Measurements from ENCODE around the gene TXNL4B.
A peak's percentile ranks its signal among the peaks of the same experiment; 100 is the strongest.
"Not testable (repeated sequence)": the region's sequence is repeated elsewhere in the genome, so short reads cannot be mapped to it uniquely, and the experiment has no call there.

Gene TXNL4B

DNA sequence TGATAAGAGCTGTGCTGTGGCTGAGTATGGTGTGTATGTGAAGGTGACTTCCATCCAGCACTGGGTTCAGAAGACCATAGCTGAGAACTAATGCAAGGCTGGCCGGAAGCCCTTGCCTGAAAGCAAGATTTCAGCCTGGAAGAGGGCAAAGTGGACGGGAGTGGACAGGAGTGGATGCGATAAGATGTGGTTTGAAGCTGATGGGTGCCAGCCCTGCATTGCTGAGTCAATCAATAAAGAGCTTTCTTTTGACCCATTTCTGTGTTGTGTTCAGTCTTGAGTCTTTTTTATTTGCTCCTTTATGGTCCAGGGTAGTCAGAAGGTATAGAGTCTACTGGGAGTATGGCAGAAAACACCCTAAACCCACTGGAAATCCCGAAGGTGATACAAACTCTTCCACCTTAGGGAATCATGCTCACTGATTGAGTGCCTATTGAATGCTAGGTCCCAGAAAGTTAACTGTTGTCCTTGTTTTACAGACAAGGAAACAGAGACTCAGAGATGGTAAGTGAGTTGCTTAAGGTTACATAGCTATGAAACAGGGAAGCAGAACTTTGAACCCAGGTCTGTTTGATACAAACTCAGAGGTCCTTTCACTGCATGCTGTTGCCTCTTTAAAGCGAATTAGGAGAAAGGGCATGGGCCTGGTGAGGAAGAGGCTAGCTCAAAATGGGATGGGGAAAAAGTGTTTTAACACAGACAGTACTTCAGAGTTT is 16.3 kb downstream of the TXNL4B start:
- DNase-seq (ENCODE audit: insufficient read length, low spot score): not testable (repeated sequence)
- peak; percentile 13 for FAIRE-seq

DNA sequence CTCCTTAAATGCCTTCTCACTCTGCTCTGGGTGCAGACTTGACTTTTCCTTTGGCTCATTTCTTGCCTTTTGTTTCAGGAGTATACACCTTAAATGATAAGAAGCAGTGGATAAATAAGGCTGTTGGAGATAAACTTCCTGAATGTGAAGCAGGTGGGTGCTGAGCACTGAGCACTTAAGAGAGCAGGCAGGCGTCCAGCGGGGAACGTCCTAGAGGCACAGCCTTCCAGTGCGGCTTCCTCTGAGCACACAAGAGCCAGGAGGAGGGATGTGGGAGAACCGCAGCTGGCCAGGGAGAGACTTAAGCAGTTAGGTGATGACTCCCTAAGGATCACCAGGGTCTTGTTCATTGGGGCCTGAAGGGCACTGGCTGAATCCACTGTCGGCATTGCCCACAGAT is 18.4 kb downstream of the TXNL4B start:
- FAIRE-seq; DNase-seq (ENCODE audit: insufficient read length, low spot score): not testable (repeated sequence)

DNA sequence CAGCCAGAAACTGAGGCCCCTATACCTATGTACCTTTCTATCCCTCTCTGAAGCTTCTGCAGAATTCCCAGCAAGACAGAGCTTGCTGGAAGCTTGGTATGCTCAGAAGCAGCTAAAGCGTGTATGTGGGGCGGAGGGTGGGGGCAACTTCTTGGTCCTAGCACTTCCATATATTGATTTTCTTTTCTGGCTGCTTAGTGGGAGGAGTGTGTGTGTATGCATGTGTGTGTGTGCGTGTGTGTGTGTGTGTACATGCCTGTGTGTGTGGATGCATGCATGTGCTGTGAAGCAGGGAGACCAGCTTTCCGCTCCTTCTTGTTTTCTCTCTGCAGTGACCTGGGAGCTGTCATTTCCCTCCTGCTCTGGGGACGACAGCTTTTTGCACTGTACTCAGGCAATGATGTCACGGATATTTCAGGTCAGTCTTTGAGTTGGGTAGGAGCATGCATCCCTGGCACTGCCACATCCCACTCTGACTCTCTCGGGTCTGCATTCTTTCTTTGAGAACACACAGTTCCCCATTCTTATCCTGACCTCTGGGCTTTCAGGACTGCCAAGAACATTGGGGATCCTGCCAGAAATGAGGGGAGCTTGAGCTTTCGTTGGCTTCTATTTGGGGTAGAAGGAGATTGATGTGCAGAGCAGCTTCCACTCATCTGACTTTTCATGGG is 19.7 kb downstream of the TXNL4B start:
- no peak for DNase-seq (ENCODE audit: insufficient read length, low spot score)
- no peak for FAIRE-seq

DNA sequence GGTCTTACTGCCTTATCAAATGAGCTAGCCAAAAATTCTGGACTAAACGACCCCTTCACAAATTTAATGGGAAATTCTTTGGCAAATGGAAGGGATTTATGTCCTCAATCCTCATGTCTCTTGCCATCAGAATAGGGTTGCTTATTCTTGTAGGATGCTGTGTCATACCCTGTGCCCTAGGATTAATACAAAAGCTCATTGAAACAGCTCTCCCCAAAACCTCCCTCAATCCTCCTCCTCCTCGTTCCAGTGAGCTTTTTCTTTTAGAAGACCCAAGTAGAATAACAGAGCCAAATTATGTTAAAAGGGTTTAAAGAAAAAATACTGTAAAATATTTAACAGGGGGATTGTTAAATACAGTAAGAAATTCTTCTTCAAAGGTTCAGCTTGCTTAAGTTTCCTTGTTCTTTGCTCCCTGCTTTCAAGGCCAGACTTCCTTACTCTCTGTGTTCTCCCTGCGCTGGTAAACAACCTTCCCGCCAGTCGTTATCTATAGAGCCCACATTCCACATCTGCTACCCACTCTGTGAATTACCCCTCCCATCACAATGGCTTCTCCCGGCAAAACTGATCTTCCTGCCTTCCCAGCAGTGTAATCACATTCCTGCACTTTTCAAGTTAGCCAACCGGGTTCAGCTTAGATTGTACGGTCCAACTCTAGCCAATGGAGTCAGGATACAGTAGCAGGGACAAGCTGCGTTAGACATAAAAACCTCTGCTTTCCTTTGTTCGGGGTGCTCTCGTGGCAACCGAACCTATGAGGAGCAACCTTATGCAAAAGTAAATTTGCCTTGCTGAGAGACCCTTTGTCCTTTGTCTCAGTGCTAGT is 20.7 kb downstream of the TXNL4B start:
- DNase-seq (ENCODE audit: insufficient read length, low spot score) (no peak), FAIRE-seq (no peak)

DNA sequence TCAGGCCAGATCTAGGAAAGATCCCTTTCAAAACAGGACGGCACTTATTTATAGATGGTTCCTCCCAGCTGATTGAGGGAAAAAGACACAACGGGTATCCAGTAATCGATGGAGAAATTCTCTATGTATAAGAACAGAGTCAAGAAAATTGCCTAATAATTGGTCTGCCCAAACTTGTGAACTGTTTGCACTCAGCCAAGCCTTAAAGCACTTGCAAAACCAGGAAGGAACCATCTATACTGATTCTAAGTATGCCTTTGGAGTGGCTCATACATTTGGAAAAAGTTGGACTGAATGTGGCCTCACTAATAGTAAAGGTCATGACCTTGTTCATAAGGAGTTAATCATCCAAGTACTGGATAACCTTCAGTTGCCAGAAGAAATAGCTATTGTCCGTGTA is 24.5 kb downstream of the TXNL4B start:
- DNase-seq (ENCODE audit: insufficient read length, low spot score) (no peak), FAIRE-seq (no peak)

DNA sequence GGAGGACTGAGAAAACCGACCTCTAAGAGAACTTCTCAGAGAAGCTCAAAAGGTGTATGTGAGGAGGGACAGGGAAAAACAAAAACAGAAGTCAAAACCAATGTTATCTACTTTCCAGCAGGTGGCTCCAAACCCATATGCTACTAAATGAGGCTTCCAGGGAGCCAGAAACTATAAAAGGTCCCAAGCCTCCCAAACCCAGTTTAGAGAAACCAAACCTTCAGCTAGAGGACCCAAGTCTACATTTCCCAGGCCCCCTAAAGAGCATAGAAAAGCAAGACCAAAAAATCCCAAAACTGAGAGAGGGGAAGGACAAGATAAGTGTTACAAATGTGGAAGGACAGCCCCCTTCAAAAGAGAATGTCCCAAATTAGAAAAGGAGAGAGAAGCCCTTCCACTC is 26.7 kb downstream of the TXNL4B start:
- FAIRE-seq (peak; percentile 40), DNase-seq (ENCODE audit: insufficient read length, low spot score) (peak; percentile 23)

DNA sequence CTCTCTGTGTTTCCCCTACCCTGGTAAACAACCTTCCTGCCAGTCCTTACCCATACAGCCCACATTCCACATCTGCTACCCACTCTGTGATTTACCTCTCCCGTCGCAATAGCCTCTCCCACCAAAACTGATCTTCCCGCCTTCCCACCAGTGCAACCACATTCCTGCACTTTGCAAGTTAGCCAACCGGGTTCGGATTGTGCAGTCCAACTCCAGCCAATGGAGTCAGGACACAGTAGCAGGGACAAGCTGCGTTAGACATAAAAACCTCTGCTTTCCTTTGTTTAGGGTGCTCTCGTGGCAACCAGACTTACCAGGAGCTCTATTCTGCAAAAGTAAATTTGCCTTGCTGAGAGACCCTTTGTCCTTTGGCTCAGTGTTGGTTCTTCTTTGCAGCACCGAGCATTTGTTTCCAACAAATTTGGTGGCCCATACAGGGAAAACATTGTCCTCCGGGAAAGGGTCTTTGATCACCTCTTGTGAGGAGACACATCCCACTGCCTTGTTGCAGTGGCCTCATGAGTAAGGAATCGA is 29.0 kb downstream of the TXNL4B start:
- DNase-seq (ENCODE audit: insufficient read length, low spot score): no peak
- no peak for FAIRE-seq

DNA sequence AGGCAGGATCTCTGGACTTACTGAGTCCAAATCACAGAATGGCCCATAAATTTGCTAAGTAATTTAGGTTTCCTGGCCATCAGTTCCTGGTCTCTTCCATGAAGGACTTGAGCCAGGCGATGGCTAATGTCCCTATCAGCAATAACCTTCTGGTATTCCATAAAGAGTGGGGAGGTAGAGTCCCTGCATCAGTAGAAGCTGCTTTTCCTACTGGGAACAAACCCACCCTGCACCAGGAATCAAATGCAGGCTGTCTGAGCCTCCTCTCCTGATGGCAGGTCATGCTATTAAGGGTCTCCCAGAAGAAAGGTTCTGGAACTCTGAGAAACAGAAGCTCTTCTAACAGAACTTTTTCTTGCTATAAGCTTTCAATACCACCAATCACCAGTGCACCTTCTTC is 31.9 kb downstream of the TXNL4B start:
- DNase-seq (ENCODE audit: insufficient read length, low spot score) (no peak), FAIRE-seq (no peak)

DNA sequence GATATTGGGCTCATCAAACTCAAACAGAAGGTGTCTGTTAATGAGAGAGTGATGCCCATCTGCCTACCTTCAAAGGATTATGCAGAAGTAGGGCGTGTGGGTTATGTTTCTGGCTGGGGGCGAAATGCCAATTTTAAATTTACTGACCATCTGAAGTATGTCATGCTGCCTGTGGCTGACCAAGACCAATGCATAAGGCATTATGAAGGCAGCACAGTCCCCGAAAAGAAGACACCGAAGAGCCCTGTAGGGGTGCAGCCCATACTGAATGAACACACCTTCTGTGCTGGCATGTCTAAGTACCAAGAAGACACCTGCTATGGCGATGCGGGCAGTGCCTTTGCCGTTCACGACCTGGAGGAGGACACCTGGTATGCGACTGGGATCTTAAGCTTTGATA is 33.0 kb downstream of the TXNL4B start:
- DNase-seq (ENCODE audit: insufficient read length, low spot score) (no peak), FAIRE-seq (peak; percentile 42)

DNA sequence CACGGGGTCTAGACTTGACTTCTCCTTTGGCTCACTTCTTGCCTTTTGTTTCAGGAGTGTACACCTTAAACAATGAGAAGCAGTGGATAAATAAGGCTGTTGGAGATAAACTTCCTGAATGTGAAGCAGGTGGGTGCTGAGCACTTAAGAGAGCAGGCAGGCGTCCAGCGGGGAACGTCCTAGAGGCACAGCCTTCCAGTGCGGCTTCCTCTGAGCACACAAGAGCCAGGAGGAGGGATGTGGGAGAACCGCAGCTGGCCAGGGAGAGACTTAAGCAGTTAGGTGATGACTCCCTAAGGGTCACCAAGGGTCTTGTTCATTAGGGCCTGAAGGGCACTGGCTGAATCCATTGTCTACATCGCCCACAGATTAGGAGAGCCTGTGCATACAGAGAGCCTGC is 34.4 kb downstream of the TXNL4B start:
- DNase-seq (ENCODE audit: insufficient read length, low spot score); FAIRE-seq: not testable (repeated sequence)

DNA sequence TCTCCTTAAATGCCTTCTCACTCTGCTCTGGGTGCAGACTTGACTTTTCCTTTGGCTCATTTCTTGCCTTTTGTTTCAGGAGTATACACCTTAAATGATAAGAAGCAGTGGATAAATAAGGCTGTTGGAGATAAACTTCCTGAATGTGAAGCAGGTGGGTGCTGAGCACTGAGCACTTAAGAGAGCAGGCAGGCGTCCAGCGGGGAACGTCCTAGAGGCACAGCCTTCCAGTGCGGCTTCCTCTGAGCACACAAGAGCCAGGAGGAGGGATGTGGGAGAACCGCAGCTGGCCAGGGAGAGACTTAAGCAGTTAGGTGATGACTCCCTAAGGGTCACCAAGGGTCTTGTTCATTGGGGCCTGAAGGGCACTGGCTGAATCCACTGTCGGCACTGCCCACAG is 36.1 kb downstream of the TXNL4B start:
- not testable (repeated sequence) for FAIRE-seq

DNA sequence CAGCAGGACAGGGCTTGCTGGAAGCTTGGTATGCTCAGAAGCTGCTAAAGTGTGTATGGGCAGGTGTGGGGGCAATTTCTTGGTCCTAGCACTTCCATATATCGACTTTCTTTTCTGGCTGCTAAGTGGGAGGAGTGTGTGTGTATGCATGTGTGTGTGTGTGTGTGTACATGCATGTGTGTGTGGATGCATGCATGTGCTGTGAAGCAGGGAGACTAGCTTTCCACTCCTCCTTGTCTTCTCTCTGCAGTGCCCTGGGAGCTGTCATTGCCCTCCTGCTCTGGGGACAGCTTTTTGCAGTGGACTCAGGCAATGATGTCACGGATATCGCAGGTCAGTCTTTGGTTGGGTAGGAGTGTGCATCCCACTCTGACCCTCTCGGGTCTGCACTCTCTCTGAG is 37.5 kb downstream of the TXNL4B start:
- FAIRE-seq (no peak), DNase-seq (ENCODE audit: insufficient read length, low spot score) (no peak)

More for the DNA sequence above, 36.1 kb downstream of the TXNL4B start:
- not testable (repeated sequence) for DNase-seq (ENCODE audit: insufficient read length, low spot score)

DNA sequence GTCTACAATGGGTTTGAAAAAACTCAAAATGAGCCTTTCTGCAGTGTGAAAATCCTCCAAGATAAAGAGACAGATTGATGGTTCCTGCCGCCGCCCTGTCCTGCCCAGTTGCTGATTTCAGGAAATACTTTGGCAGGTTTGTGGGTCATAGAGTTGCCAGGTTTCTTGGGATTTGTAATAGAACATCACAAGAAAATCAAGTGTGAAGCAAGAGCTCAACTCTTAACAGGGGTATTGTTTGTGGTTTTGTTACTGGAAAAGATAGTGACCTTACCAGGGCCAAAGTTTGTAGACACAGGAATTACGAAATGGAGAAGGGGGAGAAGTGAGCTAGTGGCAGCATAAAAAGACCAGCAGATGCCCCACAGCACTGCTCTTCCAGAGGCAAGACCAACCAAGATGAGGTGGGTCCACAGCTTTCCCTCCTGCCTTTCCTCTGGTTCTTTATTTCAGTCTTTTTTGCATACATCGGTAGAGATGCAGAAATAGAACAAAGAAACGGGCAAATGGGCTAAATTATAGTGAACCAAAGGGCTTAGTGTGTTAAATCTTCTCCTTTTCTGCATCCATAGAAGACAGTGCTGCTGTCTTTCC is 39.1 kb downstream of the TXNL4B start, which contains the start of gene HP:
TSS of gene HP (plus strand) at position 252 of the 594 bp plus-strand sequence. CDS start at position 400, 148 bp downstream.
- FAIRE-seq; DNase-seq (ENCODE audit: insufficient read length, low spot score): not testable (repeated sequence)

DNA sequence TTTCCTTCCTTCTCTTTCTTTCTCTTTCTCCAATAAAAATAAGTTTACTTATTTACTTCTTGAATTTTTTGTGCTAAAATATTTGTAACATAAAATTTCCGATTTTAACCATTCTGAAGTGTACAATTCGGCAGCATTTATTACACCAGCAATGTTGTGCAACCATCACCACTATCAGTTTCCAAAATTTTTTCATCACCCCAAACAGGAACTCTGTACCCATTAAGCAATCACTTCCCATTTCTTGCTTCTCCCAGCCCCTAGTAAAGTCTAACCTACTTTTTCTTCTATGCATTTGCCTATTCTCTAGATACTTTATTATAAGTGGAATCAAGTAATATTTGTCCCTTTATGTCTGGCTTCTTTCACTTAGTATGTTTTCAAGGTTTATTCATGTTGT is 41.6 kb downstream of the TXNL4B start:
- DNase-seq (ENCODE audit: insufficient read length, low spot score) (no peak), FAIRE-seq (no peak)

DNA sequence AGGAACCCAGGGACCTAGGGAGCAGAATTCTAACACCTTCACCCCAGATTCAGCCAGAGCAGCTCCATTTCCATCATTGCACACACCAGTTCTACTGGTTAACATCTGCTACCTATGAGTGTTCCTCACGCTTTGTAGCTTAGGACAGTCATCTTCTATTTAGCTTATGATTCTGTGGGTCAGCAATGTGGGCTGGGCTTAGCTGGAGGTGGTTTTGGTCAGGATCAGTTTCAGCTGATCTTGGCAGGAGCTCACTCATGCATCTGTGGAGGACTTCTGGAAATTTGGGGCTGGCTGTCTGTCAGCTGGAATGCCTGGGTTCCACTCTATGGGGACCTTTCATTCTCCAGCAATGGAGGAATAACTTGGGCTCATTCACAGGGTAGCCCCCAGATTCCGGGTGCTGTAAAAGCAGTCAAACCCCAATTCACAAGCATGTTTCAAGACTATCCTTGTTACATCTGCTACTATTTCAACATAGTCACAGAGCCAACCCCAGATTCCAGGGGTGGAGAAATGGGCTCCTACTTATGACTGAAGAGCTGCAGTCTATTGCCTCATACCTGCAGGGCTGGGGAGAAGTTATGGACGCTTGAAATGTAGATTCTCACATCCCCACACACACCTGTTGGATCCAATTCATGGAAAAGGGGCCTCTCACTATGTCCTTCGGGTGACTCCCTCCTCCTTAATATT is 42.5 kb downstream of the TXNL4B start:
- DNase-seq (ENCODE audit: insufficient read length, low spot score): no peak
- no peak for FAIRE-seq

DNA sequence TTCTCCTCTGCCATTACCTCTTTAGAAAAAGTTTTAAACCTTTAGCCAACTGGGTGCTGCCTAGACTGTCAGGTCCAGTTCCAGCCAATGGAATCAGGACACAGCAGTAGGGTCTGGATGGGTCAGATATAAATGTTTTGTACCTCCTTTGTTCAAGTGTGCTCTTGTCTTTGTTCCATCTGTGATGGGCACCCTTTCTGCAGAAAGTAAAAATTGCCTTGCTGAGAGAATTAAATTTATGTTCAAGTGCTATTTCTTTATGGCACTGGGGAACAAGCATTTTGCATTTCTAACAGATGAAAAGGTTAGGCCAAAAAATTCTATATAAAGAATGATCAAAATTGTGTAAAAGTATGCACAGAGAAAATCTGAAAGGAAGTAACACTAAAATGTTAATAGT is 44.3 kb downstream of the TXNL4B start:
- FAIRE-seq: no peak

DNA sequence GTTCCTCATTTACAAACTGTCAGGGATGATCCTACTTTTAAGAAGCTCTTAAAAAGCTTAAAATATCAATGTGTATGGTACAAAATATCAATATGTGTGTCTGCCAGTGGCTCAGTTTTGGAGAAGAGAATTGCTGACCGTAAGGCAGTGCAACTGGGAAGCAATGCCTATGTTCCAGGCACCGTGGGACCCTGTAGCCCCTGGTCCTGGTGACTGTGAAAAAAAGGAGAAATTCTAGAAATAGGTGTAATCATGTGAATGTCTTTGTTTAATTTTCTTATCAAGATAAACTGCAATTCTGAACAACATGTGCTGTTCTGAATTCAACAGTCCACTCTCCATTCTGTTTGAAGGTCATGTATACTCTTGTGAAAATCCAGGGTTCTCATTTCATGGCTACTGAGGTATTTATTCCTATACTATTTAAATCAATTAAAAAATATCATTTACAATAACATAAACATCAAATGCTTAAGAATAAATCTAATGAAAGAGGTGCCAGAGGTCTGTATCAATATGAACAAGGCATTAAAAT is 48.5 kb downstream of the TXNL4B start:
- FAIRE-seq: no peak
- DNase-seq (ENCODE audit: insufficient read length, low spot score): no peak

More for the DNA sequence above, 44.3 kb downstream of the TXNL4B start:
- DNase-seq (ENCODE audit: insufficient read length, low spot score): no peak

DNA sequence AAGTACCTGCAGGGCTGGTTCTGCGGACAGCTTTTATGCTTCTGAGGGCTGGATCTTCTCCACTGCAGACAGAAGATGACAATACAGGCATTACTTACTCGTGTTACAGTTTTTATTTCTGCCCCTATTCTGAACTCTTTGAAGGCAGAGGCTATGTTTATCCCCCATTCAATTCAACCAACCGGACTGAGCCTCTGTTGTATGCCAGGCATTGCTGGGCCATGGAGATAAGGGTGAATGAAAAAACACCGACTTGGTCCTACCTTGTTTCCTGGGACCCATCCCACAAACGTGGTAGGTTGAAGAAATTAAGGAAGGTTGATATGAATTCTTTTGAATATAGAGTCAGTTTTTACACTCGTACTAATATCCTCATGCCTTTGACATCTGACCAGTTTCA is 49.1 kb downstream of the TXNL4B start:
- DNase-seq (ENCODE audit: insufficient read length, low spot score) (no peak), FAIRE-seq (no peak)

DNA sequence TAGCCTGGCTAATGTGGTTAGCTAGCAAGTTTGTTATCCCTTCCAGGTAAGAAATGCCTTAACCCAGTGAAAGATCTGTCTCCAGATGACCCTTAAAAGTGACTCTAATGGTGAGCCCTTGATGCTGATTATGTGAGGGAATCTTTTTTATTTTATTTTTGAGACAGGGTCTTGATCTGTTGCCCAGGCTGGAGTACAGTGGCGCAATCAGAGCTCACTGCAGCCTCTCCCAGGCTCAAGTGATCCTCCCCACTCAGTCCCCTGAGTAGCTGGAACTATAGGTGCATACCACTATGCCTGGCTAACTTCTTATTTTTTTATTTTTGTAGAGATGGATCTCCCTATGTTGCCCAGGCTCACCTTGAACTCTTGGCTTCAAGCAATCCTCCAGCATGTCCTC is 49.9 kb downstream of the TXNL4B start:
- no peak for FAIRE-seq
- DNase-seq (ENCODE audit: insufficient read length, low spot score): no peak

DNA sequence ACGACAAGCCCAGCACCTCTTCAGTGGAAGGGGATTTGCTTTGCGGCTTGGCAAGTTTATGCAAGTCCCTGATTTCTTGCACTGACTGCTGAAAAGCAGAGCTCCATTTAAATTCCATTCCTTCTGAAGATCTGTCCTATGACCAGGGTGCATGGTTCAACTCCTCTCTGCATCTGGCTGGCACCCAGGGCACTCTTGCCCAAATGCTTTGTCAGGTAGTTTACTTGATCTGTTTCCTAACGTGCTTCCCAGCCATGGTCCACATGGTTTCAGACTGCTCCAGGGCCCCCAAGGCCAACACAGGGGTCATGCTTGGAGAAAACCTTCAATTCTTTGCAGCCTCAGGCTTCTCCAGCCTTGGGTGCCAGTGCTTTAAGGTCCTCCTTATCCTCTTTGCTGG is 50.4 kb downstream of the TXNL4B start:
- FAIRE-seq (no peak), DNase-seq (ENCODE audit: insufficient read length, low spot score) (no peak)
